GM18499 (cell line): ENCODE results near the gene OR51V1.
"Not testable (repeated sequence)": the region's sequence is repeated elsewhere in the genome, so short reads cannot be mapped to it uniquely, and the experiment has no call there.

Experiments
- ATAC-seq: cut with Tn5 transposase; IDR thresholded peaks from one replicate; pipeline ENCODE4 v1.9.1; 2021; ENCODE audit warnings: moderate number of reproducible peaks; ENCODE audit not compliant: insufficient read depth, unreplicated experiment

Gene OR51V1

GRCh38 chr11:5174934-5175333, 25.5 kb downstream of the OR51V1 start:
- ATAC-seq: no peak

- ATAC-seq: no peak
Measured at GRCh38 chr11:5171856-5172255, 28.6 kb downstream of the OR51V1 start.

- not testable (repeated sequence) for ATAC-seq
Measured at GRCh38 chr11:5165898-5166297, 34.6 kb downstream of the OR51V1 start.

- not testable (repeated sequence) for ATAC-seq
Measured at GRCh38 chr11:5164807-5165206, 35.7 kb downstream of the OR51V1 start.

GRCh38 chr11:5161045-5161444, 39.4 kb downstream of the OR51V1 start:
- not testable (repeated sequence) for ATAC-seq

GRCh38 chr11:5160217-5160616, 40.3 kb downstream of the OR51V1 start:
- ATAC-seq: not testable (repeated sequence)

GRCh38 chr11:5159806-5160205, 40.7 kb downstream of the OR51V1 start:
- no peak for ATAC-seq

- no peak for ATAC-seq
Measured at GRCh38 chr11:5154657-5155056, 45.8 kb downstream of the OR51V1 start, which contains the start of gene OR52A1. TSS of gene OR52A1 (minus strand) at chr11:5154757. CDS start at chr11:5152369, 2,388 bp downstream.

GRCh38 chr11:5153574-5154431, 46.7 kb downstream of the OR51V1 start:
- no peak for ATAC-seq

GRCh38 chr11:5151713-5152153, 48.7 kb downstream of the OR51V1 start:
- no peak for ATAC-seq
